Breast epithelium (tissue), 4 donors: Measurements from ENCODE around the gene RPRD2. TPM values are rescaled to one million over a fixed set of nuclear protein-coding genes. Genes with fewer than 3 reads are reported as not detected.
"Not testable (repeated sequence)": the region's sequence is repeated elsewhere in the genome, so short reads cannot be mapped to it uniquely, and the experiment has no call there.

Experiments
- DNase-seq, 2 donors: peaks; one replicate each; pipeline ENCODE4 v3.0.0-alpha.2; 2019; ENCODE audit warnings: low spot score in 2 of 2
- H3K27ac ChIP-seq, 2 donors: fragments of 200-600 bp; sonication (generic) in 1 of 2; one replicate each; pipeline ENCODE4 v1.5.1; 2016 to 2019; ENCODE audit warnings: mild to moderate bottlenecking in 1 of 2
- H3K27me3 ChIP-seq, 2 donors: fragments of 200-600 bp; sonication (generic) in 1 of 2; one replicate each; pipeline versions ENCODE4 v1.5.1 to v1.6.0; 2017 to 2019; ENCODE audit warnings: control low read depth in 1 of 2, mild to moderate bottlenecking in 1 of 2
- H3K36me3 ChIP-seq: fragments of 200-600 bp; one replicate; pipeline ENCODE4 v1.5.1; 2019
- H3K4me1 ChIP-seq, 2 donors: fragments of 200-600 bp; sonication (generic); one replicate each; pipeline ENCODE4 v1.5.1; 2016 to 2019; ENCODE audit warnings: control low read depth in 1 of 2
- H3K4me3 ChIP-seq, 3 donors: fragments of 200-600 bp; sonication (generic); 1 replicate in 2 of 3; 2 replicates in 1 of 3; pipeline ENCODE4 v1.5.1; 2016 to 2019; ENCODE audit warnings: mild to moderate bottlenecking in 3 of 3, moderate library complexity in 2 of 3
- H3K9me3 ChIP-seq, 2 donors: fragments of 200-600 bp; sonication (generic) in 1 of 2; one replicate each; pipeline ENCODE4 v1.5.1; 2016 to 2019; ENCODE audit warnings: control low read depth in 1 of 2
- POLR2A ChIP-seq: fragments of 450-650 bp; IDR thresholded peaks from one replicate; pipeline ENCODE4 v1.6.1; 2016; ENCODE audit warnings: antibody characterized with exemption, mild to moderate bottlenecking, moderate library complexity
- POLR2AphosphoS5 ChIP-seq, 3 donors: sonication (generic); formaldehyde crosslinking; IDR thresholded peaks; one replicate each; pipeline ENCODE4 v1.6.1; 2017; ENCODE audit warnings: antibody characterized with exemption in 3 of 3
- intact Hi-C: fragments of 100-400 bp; cut with DNase I; formaldehyde crosslinking; loops from one replicate; pipeline ENCODE4 v1.15.1; 2023; ENCODE audit warnings: low total_unique reads
- total RNA-seq, 3 donors: library from RNA; depleted of rRNA; stranded (reverse); fragments of >200 nt; gene quantifications; one replicate each; pipeline ENCODE4 v1.1.0, GENCODE V29; 2016
- TF ChIP-seq, protein P1 (sequence below), 3 donors: fragments of 450-650 bp; IDR thresholded peaks; one replicate each; pipeline ENCODE4 v1.5.1; 2016 to 2017; ENCODE audit warnings: antibody characterized with exemption in 3 of 3, mild to moderate bottlenecking in 3 of 3, moderate library complexity in 3 of 3

The RPRD2 gene
- total RNA-seq, 3 donors from 2014 or later: 19.4 to 26.5 (median 20.3) TPM

- H3K27ac ChIP-seq: no peak overlapping the region
- DNase-seq: no peak
- H3K27me3 ChIP-seq: no peaks in the 10 kb centered on the region
- TF ChIP-seq, protein P1, sequence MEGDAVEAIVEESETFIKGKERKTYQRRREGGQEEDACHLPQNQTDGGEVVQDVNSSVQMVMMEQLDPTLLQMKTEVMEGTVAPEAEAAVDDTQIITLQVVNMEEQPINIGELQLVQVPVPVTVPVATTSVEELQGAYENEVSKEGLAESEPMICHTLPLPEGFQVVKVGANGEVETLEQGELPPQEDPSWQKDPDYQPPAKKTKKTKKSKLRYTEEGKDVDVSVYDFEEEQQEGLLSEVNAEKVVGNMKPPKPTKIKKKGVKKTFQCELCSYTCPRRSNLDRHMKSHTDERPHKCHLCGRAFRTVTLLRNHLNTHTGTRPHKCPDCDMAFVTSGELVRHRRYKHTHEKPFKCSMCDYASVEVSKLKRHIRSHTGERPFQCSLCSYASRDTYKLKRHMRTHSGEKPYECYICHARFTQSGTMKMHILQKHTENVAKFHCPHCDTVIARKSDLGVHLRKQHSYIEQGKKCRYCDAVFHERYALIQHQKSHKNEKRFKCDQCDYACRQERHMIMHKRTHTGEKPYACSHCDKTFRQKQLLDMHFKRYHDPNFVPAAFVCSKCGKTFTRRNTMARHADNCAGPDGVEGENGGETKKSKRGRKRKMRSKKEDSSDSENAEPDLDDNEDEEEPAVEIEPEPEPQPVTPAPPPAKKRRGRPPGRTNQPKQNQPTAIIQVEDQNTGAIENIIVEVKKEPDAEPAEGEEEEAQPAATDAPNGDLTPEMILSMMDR (IDR thresholded peaks at IDR 0.05): no peak
- TF ChIP-seq POLR2A: no peak
- no peak for TF ChIP-seq POLR2AphosphoS5 (IDR thresholded peaks at IDR 0.05)
- H3K36me3 ChIP-seq: no peaks in the 10 kb centered on the region
- H3K4me1 ChIP-seq: peaks cover 0 to 5% of the 10 kb centered on the region in 2 donors
- intact Hi-C loops: no loop called here
- H3K4me3 ChIP-seq: no peak overlapping the region
- no peaks in the 10 kb centered on the region for H3K9me3 ChIP-seq
These were observed 24.3 kb downstream of the RPRD2 start for GRCh38 chr1:150388241-150388640.

GRCh38 chr1:150389650-150390049, 25.7 kb downstream of the RPRD2 start:
- Histone ChIP-seq H3K4me3 (no peak overlapping the region), H3K9me3 (no peaks in the 10 kb centered on the region), H3K36me3 (no peaks in the 10 kb centered on the region), H3K4me1 (peaks cover 0 to 5% of the 10 kb centered on the region in 2 donors), H3K27me3 (no peaks in the 10 kb centered on the region), H3K27ac (no peak overlapping the region)
- no peak for TF ChIP-seq POLR2A
- TF ChIP-seq, protein P1 (IDR thresholded peaks at IDR 0.05): no peak
- TF ChIP-seq POLR2AphosphoS5 (IDR thresholded peaks at IDR 0.05): no peak
- DNase-seq: no peak
- intact Hi-C loops: no loop called here

DNA sequence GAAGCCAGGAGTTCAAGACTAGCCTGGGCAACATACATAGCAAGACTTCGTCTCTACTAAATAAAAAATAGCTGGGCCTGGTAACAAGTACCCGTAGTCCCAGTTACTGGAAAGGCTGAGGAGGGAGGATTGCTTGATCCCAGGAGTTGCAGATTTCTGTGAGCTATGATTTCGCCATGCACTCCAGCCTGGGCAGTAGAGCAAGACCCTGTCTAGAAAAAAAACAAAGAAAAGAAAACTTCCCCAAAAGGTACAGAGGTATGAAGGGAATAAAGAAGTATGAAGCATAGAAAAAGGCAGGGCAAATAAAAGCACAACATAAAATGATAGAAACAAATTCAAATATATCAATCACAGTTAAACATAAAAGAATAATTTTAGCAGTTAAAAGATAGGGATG, 28.7 kb downstream of the RPRD2 start:
- Histone ChIP-seq H3K4me1 (no peaks in the 10 kb centered on the region), H3K27ac (no peak overlapping the region), H3K9me3 (no peaks in the 10 kb centered on the region), H3K27me3 (no peaks in the 10 kb centered on the region), H3K36me3 (no peaks in the 10 kb centered on the region), H3K4me3 (no peak overlapping the region)
- TF ChIP-seq POLR2A (no peak), POLR2AphosphoS5 (IDR thresholded peaks at IDR 0.05) (no peak)
- TF ChIP-seq, protein P1 (IDR thresholded peaks at IDR 0.05): no peak
- no peak for DNase-seq
- intact Hi-C loops: no loop called here

DNA sequence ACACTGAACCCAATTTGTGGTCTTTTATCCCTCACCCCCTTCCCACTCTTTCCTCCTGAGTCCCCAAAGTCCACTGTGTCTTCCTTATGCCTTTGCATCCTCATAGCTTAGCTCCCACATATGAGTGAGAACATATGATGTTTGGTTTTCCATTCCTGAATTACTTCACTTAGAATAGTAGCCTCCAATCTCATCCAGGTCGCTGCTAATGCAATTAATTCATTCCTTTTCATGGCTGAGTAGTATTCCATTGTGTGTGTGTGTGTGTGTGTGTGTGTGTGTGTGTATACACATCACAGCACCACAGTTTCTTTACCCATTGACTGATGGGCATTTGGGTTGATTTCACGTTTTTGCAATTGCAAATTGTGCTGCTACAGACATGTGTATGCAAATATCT, 31.2 kb downstream of the RPRD2 start:
- H3K4me3 ChIP-seq, DNase-seq, intact Hi-C loops, H3K27ac ChIP-seq, H3K36me3 ChIP-seq, H3K27me3 ChIP-seq, H3K9me3 ChIP-seq, H3K4me1 ChIP-seq: not testable (repeated sequence)

- Histone ChIP-seq H3K9me3 (no peaks in the 10 kb centered on the region), H3K27ac (no peak overlapping the region), H3K4me3 (no peak overlapping the region), H3K36me3 (no peaks in the 10 kb centered on the region), H3K4me1 (no peaks in the 10 kb centered on the region), H3K27me3 (no peaks in the 10 kb centered on the region)
- no peak for DNase-seq
- intact Hi-C loops: no loop called here
- TF ChIP-seq POLR2AphosphoS5 (IDR thresholded peaks at IDR 0.05) (no peak), POLR2A (no peak)
- TF ChIP-seq, protein P1 (IDR thresholded peaks at IDR 0.05): no peak
These were observed 33.6 kb downstream of the RPRD2 start for GRCh38 chr1:150397392-150398032.

DNA sequence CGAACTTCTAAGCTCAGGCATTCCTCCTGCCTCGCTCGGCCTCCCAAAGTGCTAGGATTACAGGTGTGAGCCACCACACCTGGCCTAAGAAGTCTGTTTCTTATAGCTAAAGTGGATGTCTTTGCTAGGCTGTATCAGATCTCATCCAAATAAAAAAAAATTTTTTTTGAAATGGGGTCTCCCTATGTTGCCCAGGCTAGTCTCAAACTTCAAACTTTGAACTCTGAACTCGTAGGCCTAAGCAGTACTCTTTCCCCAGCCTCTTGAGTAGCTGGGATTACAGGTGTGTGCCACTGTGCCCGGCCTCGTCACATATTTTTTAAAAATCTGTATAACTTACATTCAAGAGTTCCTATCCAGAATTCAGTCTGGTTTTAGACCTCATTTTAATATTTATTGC, 40.5 kb downstream of the RPRD2 start:
- DNase-seq: no peak
- Histone ChIP-seq H3K9me3 (no peaks in the 10 kb centered on the region), H3K27me3 (no peaks in the 10 kb centered on the region), H3K4me3 (no peak overlapping the region), H3K36me3 (no peaks in the 10 kb centered on the region), H3K4me1 (no peaks in the 10 kb centered on the region), H3K27ac (no peak overlapping the region)
- intact Hi-C loops: no loop called here
- no peak for TF ChIP-seq POLR2A
- no peak for TF ChIP-seq POLR2AphosphoS5 (IDR thresholded peaks at IDR 0.05)
- TF ChIP-seq, protein P1 (IDR thresholded peaks at IDR 0.05): no peak
